Measurements from ENCODE around the gene ZNF516.

The ZNF516 gene

DNA sequence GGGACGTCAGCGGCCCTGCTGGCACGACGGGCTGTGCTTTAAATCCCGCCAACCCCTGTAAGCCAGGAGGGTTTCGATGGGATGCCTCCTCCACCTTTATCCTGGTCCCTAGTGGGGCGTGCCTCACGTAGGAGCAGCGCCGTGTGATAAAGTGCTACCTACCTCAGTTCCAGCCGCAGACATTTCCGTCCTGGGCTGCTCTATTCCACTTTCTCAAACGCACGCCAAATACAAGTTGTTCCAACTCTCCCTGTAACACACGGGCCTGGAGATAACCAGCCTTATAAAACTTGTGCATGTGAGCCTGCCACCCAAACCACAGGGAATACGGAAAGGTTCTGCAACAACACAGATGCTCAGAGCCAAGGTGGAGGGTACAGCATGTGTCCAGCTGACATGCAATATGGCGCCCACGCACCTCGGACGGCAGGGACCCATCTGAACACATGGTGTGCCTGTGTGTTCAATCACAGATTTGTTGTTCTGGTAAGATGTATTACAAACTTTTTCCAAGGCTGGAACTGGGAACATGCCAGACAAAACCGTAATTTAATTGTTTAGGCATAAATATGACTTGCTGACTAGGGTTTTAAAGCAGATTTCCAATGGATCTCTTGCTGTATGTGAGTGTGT, 47.7 kb downstream of the ZNF516 start:
- no peak for DNase-seq
- in situ Hi-C loops (cut with MboI; ENCODE audit: low pct_unique_long_range_greater_than_20kb, low sequenced_read_pairs), result no loop called here

- in situ Hi-C loops (cut with MboI; ENCODE audit: low pct_unique_long_range_greater_than_20kb, low sequenced_read_pairs), result no loop called here
These were observed 48.5 kb downstream of the ZNF516 start for GRCh38 chr18:76446321-76447257.

DNA sequence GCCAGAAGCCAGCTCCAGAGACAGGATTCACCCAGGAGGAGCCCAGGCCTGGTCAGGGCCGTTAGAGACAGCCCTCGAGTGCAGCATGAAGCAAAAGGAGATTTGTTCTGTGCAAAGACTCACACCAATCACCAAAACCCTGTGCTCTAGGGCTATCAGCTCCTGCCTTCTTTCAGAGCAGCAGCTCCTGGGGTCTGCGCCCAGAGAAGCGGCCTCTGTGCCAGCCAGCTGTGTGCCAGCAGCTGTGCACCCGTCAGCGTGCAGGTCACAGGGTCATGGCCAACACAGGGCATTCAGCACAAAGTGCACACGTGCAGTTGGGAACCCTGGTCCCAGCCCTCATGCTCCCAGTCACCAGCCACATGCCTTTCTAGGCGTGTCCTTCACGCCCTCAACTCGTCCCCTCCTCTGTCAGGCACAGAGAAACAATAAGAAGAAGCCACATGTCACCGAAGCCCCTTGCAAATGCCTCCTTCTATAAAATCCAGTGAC, 49.3 kb downstream of the ZNF516 start:
- no peak for DNase-seq
- in situ Hi-C loops (cut with MboI; ENCODE audit: low pct_unique_long_range_greater_than_20kb, low sequenced_read_pairs), result no loop called here

More at GRCh38 chr18:76446321-76447257, 48.5 kb downstream of the ZNF516 start:
- DNase-seq, result no peak

DNA sequence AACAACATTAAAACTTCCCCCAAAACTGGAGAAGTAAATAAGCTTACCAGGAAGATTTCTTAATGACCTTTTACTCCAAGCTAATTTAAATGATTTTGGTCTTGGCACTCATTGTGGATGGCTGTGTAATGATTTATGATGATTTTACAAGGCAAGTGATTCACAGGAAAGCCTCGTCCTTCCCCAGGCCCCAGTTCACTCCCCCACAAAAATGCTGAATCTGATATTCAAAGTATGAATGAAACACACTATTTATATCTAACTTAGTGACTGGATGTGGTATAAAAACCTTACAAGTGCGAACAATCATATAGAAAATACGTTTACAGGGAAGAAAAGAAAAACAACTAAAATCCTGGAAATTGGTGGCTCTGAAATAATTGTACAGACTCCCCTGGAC, 49.8 kb downstream of the ZNF516 start:
- no peak for DNase-seq
- in situ Hi-C loops (cut with MboI; ENCODE audit: low pct_unique_long_range_greater_than_20kb, low sequenced_read_pairs), result no loop called here

- in situ Hi-C loops (cut with MboI; ENCODE audit: low pct_unique_long_range_greater_than_20kb, low sequenced_read_pairs), result no loop called here
- DNase-seq, result no peak
These were observed 50.5 kb downstream of the ZNF516 start for GRCh38 chr18:76444446-76445105.

- in situ Hi-C loops (cut with MboI; ENCODE audit: low pct_unique_long_range_greater_than_20kb, low sequenced_read_pairs), result no loop called here
- DNase-seq, result no peak
These were observed 51.3 kb downstream of the ZNF516 start for GRCh38 chr18:76443519-76444445.

DNA sequence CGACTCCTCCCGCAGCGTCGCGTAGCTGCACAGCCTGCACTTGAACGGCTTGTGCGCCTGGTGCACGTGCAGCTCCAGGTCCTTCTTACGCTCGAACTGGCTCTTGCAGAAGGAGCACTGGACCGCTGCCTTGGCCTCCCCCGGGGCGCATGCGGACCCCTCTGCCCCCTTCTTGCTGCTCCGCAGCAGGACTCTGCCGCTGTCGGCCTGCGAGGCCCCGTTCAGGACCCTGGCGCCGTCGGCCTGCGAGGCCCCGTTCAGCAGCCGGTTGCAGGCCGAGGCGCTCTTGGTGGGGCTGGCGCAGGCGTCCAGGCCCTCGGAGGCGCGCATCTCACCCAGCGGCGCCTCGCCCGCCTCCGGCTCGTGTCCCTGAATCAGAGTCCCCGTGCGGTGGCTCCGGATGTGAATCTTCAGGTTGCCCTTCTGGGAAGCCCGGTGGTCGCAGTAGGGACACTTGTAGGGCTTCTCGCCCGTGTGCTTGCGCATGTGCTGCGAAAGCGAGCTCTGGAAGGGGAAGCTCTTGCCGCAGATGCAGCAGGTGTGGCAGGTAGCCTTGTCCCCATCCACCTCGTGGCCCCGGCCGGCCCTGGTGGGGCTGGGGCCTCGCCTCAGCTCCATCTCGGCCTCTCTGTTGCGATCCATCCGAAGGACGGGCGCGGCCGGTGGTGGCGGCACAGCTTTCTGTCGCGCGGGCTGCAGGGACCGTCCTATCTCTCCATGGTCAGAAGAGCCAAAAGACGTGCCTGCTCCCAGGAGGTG, 52.5 kb downstream of the ZNF516 start:
- in situ Hi-C loops (cut with MboI; ENCODE audit: low pct_unique_long_range_greater_than_20kb, low sequenced_read_pairs), result no loop called here
- DNase-seq, result no peak

DNA sequence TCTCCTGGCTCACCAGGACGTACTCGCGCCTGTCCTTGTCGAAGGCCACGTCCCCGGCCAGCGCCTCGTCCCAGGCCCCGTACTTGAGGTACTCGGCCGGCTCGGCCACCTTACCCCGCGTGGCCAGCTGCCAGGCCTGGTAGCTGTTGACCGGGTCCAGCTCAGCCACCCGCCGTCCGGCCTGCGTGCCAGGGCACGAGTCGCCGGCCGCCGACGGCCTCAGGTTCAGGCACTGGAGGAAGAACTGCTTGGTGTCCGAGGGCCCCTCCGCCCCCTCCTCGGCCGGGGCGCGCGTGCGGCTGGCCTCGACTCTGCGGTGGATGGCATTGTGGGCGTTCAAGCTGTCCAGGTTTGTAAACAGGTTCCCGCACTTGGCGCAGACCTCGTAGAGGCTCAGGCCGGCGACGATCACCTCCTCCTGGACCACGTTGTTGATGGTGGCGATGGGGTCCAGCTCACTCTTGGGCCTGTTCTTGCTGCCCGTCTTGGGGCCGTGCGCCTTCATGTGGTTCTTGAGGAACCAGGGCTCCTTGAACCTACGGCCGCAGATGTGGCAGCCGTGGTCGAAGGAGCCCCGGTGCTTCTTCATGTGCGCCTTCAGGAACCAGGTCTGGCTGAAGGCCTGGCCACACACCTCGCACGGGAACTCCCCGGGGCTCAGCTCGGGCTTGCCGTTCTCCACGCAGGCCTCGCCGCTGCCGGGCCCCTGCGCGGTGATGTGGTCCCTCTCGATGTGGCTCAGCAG, 53.2 kb downstream of the ZNF516 start:
- no peak for DNase-seq
- in situ Hi-C loops (cut with MboI; ENCODE audit: low pct_unique_long_range_greater_than_20kb, low sequenced_read_pairs), result no loop called here

GRCh38 chr18:76441002-76441667, 53.9 kb downstream of the ZNF516 start:
- in situ Hi-C loops (cut with MboI; ENCODE audit: low pct_unique_long_range_greater_than_20kb, low sequenced_read_pairs), result no loop called here
- no peak for DNase-seq

DNA sequence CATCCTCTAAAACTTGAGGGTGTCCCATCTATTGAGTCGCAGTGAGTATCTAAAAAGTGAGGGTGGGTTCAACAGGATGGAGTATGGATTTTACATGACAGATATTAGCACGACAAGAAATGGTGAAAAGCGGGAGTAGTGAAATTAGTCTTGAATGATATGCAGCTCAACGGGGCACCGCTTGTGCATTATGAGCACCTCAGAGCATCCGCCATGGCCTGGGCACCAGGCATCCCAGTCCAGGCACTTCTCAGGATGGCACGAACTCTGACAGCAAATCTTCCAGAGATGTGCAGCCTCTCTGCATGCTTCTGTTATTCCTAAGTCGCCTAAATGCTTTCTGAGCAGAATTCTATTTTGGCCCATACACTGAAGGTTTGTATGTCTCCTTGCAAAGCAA, 57.1 kb downstream of the ZNF516 start:
- DNase-seq, result no peak
- in situ Hi-C loops (cut with MboI; ENCODE audit: low pct_unique_long_range_greater_than_20kb, low sequenced_read_pairs), result no loop called here

DNA sequence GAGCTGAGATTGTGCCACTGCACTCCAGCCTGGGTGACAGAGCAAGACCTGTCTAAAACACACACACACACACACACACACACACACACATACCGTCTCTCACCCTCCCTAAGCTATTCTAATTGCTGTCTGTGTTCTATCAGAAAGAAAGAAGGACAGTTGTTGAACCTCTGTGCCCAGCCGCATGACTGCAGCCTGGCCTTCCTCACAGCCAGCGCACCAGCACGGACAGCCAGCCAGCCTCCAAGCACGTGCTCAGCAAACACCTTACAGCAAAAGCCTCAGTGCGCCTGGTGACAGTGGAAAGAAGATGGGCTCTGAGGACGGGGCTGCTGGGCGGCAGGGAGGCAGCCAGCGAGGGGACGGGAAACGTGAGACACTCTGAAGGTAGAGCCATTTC, 58.0 kb downstream of the ZNF516 start:
- in situ Hi-C loops (cut with MboI; ENCODE audit: low pct_unique_long_range_greater_than_20kb, low sequenced_read_pairs), result no loop called here
- DNase-seq, result no peak

GRCh38 chr18:76436342-76436741, 58.7 kb downstream of the ZNF516 start:
- DNase-seq, result no peak
- in situ Hi-C loops (cut with MboI; ENCODE audit: low pct_unique_long_range_greater_than_20kb, low sequenced_read_pairs), result no loop called here

DNA sequence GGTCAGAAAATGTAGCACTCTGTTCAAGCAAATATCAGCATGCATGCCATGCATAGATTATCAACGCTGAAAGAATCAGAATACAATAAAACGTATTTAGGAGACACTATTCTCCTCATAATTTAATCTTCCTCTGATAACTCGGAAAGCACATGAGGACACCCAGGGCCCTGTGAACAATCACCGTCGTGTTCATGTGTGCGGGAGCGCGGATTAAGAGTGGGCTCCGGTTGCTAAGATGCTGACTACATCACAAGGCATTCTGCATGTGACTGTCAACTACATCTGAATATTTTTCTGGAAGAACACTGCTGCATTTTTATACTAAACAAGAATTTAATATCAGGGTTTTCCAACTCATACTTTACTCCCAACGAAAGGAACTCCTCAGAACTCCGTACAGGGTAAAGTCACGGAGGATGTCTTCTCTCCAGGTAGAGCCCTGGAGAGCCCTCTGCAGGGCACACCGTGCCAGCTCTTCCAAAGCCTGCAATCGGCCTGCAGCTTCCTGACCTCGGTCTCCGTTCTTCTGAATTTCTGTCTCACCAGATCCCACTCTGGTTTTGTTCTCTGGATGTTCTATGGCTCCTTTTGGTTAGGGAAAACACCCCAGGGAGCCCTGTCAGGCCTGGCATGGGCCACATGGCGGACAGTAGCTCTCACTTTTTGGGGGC, 59.6 kb downstream of the ZNF516 start:
- DNase-seq, result no peak
- in situ Hi-C loops (cut with MboI; ENCODE audit: low pct_unique_long_range_greater_than_20kb, low sequenced_read_pairs), result no loop called here

DNA sequence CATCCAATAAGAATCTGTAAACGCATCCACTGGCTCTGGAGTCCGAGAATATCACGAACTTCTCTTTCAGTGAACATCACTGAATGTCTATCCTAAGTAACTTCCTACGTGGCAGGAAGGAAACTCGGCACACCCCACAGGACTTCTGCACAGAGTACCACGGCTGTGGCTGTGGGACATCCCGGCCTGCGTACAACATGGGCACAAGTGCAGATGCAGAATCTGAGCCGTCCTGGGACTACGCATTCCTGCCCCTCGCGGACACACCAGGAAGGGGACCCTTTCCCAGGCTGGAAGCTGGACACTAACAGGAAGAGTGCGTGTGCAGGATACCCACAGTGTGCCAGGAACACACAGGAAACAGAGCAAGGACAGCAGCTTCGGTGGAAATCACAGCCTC, 60.6 kb downstream of the ZNF516 start:
- in situ Hi-C loops (cut with MboI; ENCODE audit: low pct_unique_long_range_greater_than_20kb, low sequenced_read_pairs), result no loop called here
- no peak for DNase-seq

DNA sequence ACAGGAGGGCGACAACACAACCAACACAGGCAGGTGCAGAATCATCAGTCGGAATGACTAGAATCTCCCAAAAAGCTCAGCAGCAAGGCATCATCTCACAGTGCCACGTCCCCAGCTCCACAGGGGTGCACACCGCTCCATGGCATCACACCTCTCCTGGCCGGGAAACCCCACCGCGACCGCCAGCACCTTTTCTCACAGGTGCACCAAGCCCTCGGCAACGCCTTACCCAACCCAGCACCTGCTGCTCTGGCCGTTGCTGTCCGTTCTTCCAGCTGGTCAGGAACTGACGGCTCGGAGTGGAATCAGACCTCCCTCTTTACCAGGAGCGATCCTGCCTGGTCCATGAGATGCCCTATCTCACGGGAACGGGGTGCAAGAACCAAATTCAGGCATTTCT, 61.3 kb downstream of the ZNF516 start:
- in situ Hi-C loops (cut with MboI; ENCODE audit: low pct_unique_long_range_greater_than_20kb, low sequenced_read_pairs), result no loop called here
- DNase-seq, result no peak

DNA sequence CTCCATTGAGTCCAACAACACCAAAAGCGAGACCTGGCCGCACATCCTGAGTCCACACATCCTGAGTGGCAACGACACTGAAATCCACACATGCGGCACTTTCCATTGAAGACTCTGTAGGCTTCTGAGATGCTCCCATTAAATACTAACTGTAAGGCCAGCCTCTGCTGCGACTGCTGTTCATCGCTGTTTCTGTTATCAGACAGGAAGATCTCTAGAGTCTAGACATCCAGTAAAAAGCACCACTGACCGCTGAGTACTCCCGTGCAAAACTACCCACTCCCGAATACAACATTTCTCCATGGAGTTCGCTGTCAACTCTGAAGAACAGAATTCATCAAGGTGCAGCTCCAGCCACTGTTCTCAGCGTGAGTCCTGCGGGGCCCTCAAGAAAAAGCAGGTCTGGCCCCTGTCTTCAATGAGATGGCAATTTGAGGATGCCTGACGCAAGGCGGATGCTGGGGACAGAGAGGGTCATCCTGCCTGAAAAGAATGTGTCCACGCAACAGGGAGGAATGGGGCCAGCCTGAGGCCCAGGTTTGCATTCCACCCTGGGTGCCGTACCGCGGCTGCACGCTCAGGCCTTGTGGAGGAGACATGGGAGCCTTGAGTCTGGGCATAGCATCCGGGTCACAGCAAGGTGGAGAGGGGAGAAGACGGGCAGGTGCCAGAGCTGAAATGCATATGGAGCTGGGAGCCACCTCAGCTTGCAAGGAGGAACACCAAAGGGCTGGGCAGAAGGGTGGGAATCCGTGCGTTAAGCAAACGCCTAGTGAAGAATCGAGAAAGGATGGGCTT, 61.9 kb downstream of the ZNF516 start:
- DNase-seq, result no peak
- in situ Hi-C loops (cut with MboI; ENCODE audit: low pct_unique_long_range_greater_than_20kb, low sequenced_read_pairs), result no loop called here
